SK-N-MC (cell line): ENCODE results near the gene CPSF3.

Experiments
- EZH2 ChIP-seq: fragments of 200-600 bp; sonication (generic); IDR thresholded peaks from one replicate; pipeline ENCODE4 v1.6.1; 2017; ENCODE audit warnings: antibody characterized with exemption
- FOXP2 ChIP-seq: optimal IDR thresholded peaks from 2 replicates; pipeline ENCODE3; 2011; ENCODE audit warnings: mild to moderate bottlenecking, moderate library complexity; ENCODE audit not compliant: insufficient read depth; ENCODE audit errors: extremely low read length, control extremely low read depth
- POLR2AphosphoS5 ChIP-seq: IDR thresholded peaks from 2 replicates; pipeline ENCODE4 v1.6.1; 2012; ENCODE audit warnings: mild to moderate bottlenecking, low read depth, low read length, borderline replicate concordance

DNA sequence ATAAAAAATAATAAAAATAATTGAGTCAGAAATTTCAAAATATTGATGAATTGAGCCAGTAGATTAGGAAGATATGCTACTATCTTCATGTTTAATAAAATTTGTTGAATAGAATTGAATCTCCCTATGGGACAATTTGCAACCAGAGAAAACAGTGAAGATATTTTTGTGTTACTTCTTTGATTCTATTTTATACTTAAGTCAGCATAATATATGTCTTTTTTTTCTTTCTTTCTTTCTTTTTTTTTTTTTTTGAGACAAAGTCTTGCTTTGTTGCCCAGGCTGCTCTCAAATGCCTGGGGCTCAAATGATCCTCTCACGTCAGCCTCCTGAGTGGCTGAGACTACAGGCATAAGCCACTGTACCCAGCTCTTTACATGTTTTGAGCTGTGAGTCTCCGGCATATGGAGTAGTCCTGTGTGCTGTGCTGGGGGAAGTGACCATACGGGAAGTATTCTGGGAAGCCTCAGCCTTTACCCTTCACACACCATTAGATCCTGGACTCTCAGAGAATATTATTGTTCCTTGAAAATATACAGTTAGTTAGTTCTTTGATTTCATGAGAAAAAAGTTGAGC, 37.1 kb downstream of the CPSF3 start:
- TF ChIP-seq POLR2AphosphoS5 (no peak), EZH2 (no peak), FOXP2 (no peak)
